Measurements from ENCODE around the gene ZHX3. TPM values are rescaled to one million over a fixed set of nuclear protein-coding genes. Genes with fewer than 3 reads are reported as not detected.

The ZHX3 gene
- total RNA-seq, 1 experiment from 2014 or later = 24.6 TPM

DNA sequence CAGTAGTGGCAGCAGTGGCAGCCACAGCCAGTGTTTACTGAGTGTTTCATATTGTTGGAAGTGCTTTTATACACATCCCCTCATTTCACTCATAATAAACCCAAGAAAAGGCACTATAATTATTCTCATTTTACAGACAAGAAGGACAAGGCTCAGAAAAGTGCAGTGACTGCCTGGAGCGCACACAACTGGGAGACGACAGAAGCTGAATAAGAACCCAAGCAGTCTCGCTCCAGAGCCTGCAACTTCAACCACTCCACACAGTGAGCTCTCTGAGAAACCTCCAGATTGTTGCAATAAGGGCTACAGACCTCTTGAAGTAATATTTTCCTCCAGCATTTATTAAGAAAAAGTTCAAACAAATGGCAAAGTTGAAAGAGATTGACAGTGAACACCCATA lies 103.3 kb downstream of the ZHX3 start:
- Histone ChIP-seq H3K36me3 (ENCODE audit: control insufficient read depth, insufficient read depth, low read length) (no peaks in the 10 kb centered on the region), H3K27me3 (replicated peaks; ENCODE audit: control insufficient read depth, insufficient read depth, low read length) (no peaks in the 10 kb centered on the region), H3K9me3 (no peaks in the 10 kb centered on the region), H3K4me1 (no peaks in the 10 kb centered on the region), H3K4me3 (ENCODE audit: low read depth, low read length) (no peak overlapping the region)
- intact Hi-C loops (cut with micrococcal nuclease; ENCODE audit: unreplicated experiment) = no loop called here
- ChIA-PET POLR2A (no interaction called here), CTCF (interaction anchor here (1.1 kb wide), 1 partner anchor 126 kb away, joined by 3 read pairs; the partner anchor contains the start of gene LPIN3)
- no peak for DNase-seq
- no peak overlapping the region for H3K4me3 Mint-ChIP-seq (ENCODE audit: unreplicated experiment)
- no peaks in the 10 kb centered on the region for H3K9me3 Mint-ChIP-seq (ENCODE audit: unreplicated experiment)
- TF ChIP-seq, protein P1, sequence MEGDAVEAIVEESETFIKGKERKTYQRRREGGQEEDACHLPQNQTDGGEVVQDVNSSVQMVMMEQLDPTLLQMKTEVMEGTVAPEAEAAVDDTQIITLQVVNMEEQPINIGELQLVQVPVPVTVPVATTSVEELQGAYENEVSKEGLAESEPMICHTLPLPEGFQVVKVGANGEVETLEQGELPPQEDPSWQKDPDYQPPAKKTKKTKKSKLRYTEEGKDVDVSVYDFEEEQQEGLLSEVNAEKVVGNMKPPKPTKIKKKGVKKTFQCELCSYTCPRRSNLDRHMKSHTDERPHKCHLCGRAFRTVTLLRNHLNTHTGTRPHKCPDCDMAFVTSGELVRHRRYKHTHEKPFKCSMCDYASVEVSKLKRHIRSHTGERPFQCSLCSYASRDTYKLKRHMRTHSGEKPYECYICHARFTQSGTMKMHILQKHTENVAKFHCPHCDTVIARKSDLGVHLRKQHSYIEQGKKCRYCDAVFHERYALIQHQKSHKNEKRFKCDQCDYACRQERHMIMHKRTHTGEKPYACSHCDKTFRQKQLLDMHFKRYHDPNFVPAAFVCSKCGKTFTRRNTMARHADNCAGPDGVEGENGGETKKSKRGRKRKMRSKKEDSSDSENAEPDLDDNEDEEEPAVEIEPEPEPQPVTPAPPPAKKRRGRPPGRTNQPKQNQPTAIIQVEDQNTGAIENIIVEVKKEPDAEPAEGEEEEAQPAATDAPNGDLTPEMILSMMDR (IDR thresholded peaks at IDR 0.05; ENCODE audit: insufficient read depth in 1 of 2, low read depth in 1 of 2, low read length in 1 of 2, severe bottlenecking in 1 of 2, unreplicated experiment in 1 of 2) = no peak
- H3K36me3 Mint-ChIP-seq (ENCODE audit: insufficient read depth, unreplicated experiment) = no peaks in the 10 kb centered on the region
- no peaks in the 10 kb centered on the region for H3K4me1 Mint-ChIP-seq (ENCODE audit: low read depth, unreplicated experiment)
- no peak overlapping the region for H3K27ac Mint-ChIP-seq (ENCODE audit: unreplicated experiment)
- no TSS peak for BruUV-seq (replicated peaks)
- no peaks in the 10 kb centered on the region for H3K27me3 Mint-ChIP-seq (ENCODE audit: insufficient read depth, unreplicated experiment)

DNA sequence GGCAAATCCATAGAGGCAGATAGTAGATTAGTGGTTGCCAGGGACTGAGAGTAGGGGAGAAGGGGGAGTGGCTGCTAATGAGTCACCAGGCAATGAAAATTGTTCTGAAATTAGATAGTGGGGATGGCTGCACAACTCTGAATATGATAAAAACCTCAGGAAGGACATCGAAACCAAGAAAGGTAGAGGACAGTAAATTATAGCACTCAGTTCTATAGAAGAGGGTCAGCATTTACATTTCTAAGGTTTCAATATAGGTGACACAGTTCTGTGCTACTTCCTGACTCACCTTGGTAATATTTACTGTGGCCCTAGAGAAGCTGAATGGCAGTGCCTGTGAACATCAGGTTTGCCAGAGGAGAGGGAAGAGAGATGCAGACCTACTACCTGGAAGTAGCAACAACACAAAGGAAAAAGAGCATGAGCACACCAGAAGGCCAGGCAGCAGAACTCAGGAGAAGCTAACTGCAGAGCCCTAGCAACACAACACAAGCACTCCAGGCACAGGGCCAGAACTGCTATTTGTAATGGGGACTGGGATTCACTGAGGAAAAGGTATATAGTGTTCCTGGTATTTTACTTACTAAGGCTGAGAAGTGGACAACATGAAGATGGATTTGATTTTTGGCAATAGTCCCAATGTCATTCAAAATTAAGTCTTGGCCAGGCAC lies 104.2 kb downstream of the ZHX3 start:
- H3K4me3 ChIP-seq (ENCODE audit: low read depth, low read length) = no peak overlapping the region
- no TSS peak for BruUV-seq (replicated peaks)
- Mint-ChIP-seq H3K4me1 (ENCODE audit: low read depth, unreplicated experiment) (no peaks in the 10 kb centered on the region), H3K4me3 (ENCODE audit: unreplicated experiment) (no peak overlapping the region), H3K9me3 (ENCODE audit: unreplicated experiment) (no peaks in the 10 kb centered on the region), H3K36me3 (ENCODE audit: insufficient read depth, unreplicated experiment) (no peaks in the 10 kb centered on the region), H3K27ac (ENCODE audit: unreplicated experiment) (no peak overlapping the region), H3K27me3 (ENCODE audit: insufficient read depth, unreplicated experiment) (no peaks in the 10 kb centered on the region)
- intact Hi-C loops (cut with micrococcal nuclease; ENCODE audit: unreplicated experiment) = no loop called here
- POLR2A ChIA-PET = no interaction called here
- CTCF ChIA-PET = interaction anchor here (0.6 kb wide), 1 partner anchor 374 kb away, joined by 3 read pairs; no protein-coding TSS in a partner anchor
- H3K9me3 ChIP-seq = no peaks in the 10 kb centered on the region
- no peaks in the 10 kb centered on the region for H3K36me3 ChIP-seq (ENCODE audit: control insufficient read depth, insufficient read depth, low read length)
- no peak for DNase-seq
- TF ChIP-seq, protein P1 (IDR thresholded peaks at IDR 0.05; ENCODE audit: insufficient read depth in 1 of 2, low read depth in 1 of 2, low read length in 1 of 2, severe bottlenecking in 1 of 2, unreplicated experiment in 1 of 2) = no peak
- H3K27me3 ChIP-seq (replicated peaks; ENCODE audit: control insufficient read depth, insufficient read depth, low read length) = no peaks in the 10 kb centered on the region
- H3K4me1 ChIP-seq = no peaks in the 10 kb centered on the region

DNA sequence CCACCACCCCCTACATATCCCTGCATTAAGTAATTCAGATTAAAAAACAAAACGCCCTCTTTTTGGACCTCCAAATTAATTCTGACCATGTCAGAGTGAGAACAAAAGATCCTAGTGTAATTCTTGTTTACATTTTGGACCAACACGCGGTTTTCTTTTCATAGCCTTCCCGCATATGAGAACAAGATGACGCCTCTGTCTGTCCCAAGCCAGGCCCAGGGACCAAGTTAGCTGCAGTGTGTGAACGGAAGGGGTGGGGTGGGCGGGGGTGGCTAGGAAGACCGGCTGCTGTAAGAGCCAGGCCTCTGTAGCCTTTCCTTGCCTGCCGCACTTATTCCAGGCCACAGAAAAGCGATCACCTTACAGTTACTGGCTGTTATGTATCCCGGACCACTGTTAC lies 112.2 kb downstream of the ZHX3 start:
- ChIA-PET CTCF (interaction anchor here (0.5 to 1.4 kb wide), 3 partner anchors 135 to 401 kb away, joined by 3 read pairs; partner anchors contain the start of gene LPIN3), POLR2A (no interaction called here)
- peaks cover 5% of the 10 kb centered on the region for H3K27me3 Mint-ChIP-seq (ENCODE audit: insufficient read depth, unreplicated experiment)
- no peaks in the 10 kb centered on the region for H3K36me3 Mint-ChIP-seq (ENCODE audit: insufficient read depth, unreplicated experiment)
- intact Hi-C loops (cut with micrococcal nuclease; ENCODE audit: unreplicated experiment) = no loop called here
- no TSS peak for BruUV-seq (replicated peaks)
- Histone ChIP-seq H3K4me3 (ENCODE audit: low read depth, low read length) (no peak overlapping the region), H3K36me3 (ENCODE audit: control insufficient read depth, insufficient read depth, low read length) (no peaks in the 10 kb centered on the region), H3K27me3 (replicated peaks; ENCODE audit: control insufficient read depth, insufficient read depth, low read length) (no peaks in the 10 kb centered on the region), H3K4me1 (no peaks in the 10 kb centered on the region), H3K9me3 (no peaks in the 10 kb centered on the region)
- no peak for DNase-seq
- no peaks in the 10 kb centered on the region for H3K9me3 Mint-ChIP-seq (ENCODE audit: unreplicated experiment)
- H3K27ac Mint-ChIP-seq (ENCODE audit: unreplicated experiment) = no peak overlapping the region
- TF ChIP-seq, protein P1 (IDR thresholded peaks at IDR 0.05; ENCODE audit: insufficient read depth in 1 of 2, low read depth in 1 of 2, low read length in 1 of 2, severe bottlenecking in 1 of 2, unreplicated experiment in 1 of 2) = no peak
- H3K4me1 Mint-ChIP-seq (ENCODE audit: low read depth, unreplicated experiment) = no peaks in the 10 kb centered on the region
- no peak overlapping the region for H3K4me3 Mint-ChIP-seq (ENCODE audit: unreplicated experiment)
